Brain microvascular endothelial cell (primary cell): ENCODE measurements around the gene PTDSS2.

Experiments used
- DNase-seq: peaks from one replicate; pipeline ENCODE4 v3.0.0-alpha.2; 2020
- H3K27ac ChIP-seq: fragments of 250-450 bp; sonication (Bioruptor Pico); 2 replicates; pipeline ENCODE4 v1.5.1; 2020; ENCODE audit warnings: mild to moderate bottlenecking, moderate library complexity
- H3K27me3 ChIP-seq: fragments of 250-450 bp; sonication (Bioruptor Pico); replicated peaks from 2 replicates; pipeline ENCODE4 v1.5.1; 2020; ENCODE audit warnings: mild to moderate bottlenecking
- H3K36me3 ChIP-seq: fragments of 250-450 bp; sonication (Bioruptor Pico); replicated peaks from 2 replicates; pipeline ENCODE4 v1.5.1; 2020; ENCODE audit warnings: mild to moderate bottlenecking
- H3K4me3 ChIP-seq: 2 replicates; pipeline ENCODE4 v1.5.1; 2011; ENCODE audit warnings: low read depth, mild to moderate bottlenecking, control low read depth, low read length, moderate library complexity
- in situ Hi-C: cut with HindIII; loops from 2 replicates; pipeline ENCODE4 v1.10.0; 2017; ENCODE audit warnings: low sequenced_read_pairs, low pct_ligation_motif_present
- TF ChIP-seq, protein P1 (sequence below): IDR thresholded peaks from 2 replicates; pipeline ENCODE4 v1.5.1; 2011; ENCODE audit warnings: low read depth, mild to moderate bottlenecking, moderate library complexity, low read length, control low read depth, inconsistent platforms; ENCODE audit errors: missing control alignments

Gene PTDSS2

DNA sequence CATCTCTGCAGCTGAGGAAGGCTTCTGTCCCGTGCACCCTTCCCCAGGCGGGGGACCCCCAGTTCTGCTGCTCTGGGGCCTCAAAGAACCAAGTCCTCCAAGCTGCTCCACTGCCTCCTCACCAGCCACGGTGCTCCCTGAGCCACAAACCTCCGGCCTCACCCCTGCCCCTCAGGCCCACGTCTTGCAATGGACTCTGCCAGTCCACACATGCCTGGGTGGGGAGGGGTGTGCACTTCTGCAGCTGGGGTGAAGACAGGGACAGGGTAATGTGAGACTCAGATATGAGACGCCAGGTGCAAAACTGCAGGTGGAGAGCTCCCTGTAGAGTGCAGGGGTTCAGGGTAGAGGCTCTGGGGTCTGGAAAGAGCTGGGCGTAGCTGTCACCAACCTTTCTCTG lies 3.2 kb upstream of the PTDSS2 start:
- DNase-seq = no peak
- in situ Hi-C loops = no loop called here
- Histone ChIP-seq H3K27me3 (no peaks in the 10 kb centered on the region), H3K27ac (no peak overlapping the region), H3K4me3 (no peak overlapping the region), H3K36me3 (no peaks in the 10 kb centered on the region)
- TF ChIP-seq, protein P1, sequence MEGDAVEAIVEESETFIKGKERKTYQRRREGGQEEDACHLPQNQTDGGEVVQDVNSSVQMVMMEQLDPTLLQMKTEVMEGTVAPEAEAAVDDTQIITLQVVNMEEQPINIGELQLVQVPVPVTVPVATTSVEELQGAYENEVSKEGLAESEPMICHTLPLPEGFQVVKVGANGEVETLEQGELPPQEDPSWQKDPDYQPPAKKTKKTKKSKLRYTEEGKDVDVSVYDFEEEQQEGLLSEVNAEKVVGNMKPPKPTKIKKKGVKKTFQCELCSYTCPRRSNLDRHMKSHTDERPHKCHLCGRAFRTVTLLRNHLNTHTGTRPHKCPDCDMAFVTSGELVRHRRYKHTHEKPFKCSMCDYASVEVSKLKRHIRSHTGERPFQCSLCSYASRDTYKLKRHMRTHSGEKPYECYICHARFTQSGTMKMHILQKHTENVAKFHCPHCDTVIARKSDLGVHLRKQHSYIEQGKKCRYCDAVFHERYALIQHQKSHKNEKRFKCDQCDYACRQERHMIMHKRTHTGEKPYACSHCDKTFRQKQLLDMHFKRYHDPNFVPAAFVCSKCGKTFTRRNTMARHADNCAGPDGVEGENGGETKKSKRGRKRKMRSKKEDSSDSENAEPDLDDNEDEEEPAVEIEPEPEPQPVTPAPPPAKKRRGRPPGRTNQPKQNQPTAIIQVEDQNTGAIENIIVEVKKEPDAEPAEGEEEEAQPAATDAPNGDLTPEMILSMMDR = no peak

DNA sequence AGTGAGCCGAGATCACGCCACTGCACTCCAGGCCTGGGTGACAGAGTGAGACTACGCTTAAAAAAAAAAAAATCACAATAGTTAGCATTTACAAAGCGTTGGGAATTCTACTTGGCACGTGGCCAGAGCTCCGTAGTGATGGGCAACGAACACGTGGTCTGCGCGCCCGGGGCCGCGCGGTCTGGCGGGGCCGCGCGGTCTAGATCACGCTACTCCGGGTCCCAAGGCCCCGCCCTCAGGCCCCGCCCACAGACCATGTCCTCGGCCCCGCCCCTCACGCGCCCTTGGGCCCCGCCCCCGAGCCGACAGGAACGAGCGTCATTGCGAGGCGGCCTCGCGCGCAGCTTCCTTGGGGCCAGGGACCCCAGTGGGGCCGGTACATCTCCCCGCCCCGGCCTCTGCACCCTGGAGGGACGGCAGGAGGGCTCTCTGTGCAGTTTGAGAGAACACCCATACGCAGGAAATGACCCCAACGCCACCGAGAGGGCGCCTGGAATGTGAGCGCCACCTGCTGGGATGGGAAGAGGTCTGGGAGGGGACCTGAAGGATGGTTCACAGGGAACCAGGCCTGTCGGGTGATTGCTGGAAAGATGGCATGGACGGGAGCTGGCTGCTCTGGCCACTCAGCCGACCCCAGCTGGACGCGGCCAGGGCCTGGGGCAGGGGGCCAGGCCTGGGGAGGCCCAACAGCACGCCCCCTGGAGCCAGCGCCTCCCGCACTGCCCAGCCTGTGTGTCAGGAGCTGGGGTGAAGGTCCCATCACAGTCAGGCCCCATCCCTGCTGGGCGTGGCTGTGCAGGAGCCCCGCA lies 2.0 kb upstream of the PTDSS2 start:
- in situ Hi-C loops = no loop called here
- H3K27me3 ChIP-seq = no peaks in the 10 kb centered on the region
- H3K27ac ChIP-seq = peak overlapping the region; percentile 90
- peak overlapping the region; percentile 73 for H3K4me3 ChIP-seq
- DNase-seq = peak; percentile 87
- peaks cover 2% of the 10 kb centered on the region for H3K36me3 ChIP-seq
- TF ChIP-seq, protein P1 = peak; percentile 90

DNA sequence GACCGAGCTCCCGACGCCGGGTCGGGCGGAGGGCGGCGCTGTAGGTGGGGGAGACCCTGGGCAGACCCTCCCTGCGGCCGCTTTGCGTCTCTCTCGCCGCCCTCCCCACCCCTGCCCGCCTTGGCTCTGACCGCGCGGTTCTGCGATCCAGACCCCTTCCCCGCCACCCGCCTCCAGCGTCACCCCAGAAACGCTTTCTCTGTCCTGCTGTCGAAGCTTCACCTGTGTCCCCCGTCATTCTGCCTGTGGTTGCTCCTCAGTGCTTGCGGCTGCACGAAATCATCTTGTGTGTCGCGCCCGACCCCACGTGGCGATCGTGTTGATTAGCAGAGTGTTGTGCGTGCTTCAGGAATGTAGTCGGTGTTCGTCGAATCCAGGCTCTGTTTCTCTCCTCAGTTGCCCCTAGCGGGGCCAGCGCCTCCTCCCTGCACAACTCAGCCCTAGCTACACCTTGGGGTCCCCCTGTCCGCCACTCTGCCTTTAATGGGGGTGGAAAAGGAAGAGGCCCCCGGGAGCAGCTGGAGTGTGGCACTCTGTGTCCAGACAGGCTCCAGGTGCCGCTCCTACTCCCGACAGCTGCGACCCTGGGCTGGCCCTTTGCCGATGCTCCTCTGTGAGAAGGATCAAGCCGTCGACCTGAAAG lies 851 bp downstream of the PTDSS2 start:
- in situ Hi-C loops = no loop called here
- TF ChIP-seq, protein P1 = peak; percentile 25
- Histone ChIP-seq H3K4me3 (peak overlapping the region; percentile 75), H3K27me3 (no peaks in the 10 kb centered on the region), H3K36me3 (peaks cover 6% of the 10 kb centered on the region), H3K27ac (peak overlapping the region; percentile 85)
- DNase-seq = peak; percentile 60

DNA sequence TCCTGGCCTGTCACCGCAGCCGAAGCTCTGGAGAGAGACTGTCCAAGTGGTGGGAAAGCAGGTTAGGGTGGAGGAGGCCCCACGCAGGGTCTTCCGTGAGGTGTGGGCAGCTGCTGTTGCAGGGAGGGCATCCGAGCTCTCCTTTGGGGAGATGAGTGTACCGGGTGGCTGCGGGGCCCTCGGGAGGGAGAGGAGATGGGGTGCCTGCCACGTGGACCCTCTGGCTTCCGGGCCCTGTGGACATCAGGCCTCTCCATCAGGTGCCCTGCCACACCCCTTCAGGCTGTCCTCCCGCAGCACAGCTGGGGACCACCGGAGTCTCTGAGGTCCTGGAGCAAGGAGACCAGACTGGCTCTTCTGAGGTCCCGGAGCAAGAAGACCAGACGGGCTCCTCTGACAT lies 1.7 kb downstream of the PTDSS2 start:
- in situ Hi-C loops = no loop called here
- TF ChIP-seq, protein P1 = no peak
- H3K4me3 ChIP-seq = peak overlapping the region; percentile 75
- H3K27ac ChIP-seq = no peak overlapping the region
- peaks cover 6% of the 10 kb centered on the region for H3K36me3 ChIP-seq
- no peaks in the 10 kb centered on the region for H3K27me3 ChIP-seq
- DNase-seq = no peak

DNA sequence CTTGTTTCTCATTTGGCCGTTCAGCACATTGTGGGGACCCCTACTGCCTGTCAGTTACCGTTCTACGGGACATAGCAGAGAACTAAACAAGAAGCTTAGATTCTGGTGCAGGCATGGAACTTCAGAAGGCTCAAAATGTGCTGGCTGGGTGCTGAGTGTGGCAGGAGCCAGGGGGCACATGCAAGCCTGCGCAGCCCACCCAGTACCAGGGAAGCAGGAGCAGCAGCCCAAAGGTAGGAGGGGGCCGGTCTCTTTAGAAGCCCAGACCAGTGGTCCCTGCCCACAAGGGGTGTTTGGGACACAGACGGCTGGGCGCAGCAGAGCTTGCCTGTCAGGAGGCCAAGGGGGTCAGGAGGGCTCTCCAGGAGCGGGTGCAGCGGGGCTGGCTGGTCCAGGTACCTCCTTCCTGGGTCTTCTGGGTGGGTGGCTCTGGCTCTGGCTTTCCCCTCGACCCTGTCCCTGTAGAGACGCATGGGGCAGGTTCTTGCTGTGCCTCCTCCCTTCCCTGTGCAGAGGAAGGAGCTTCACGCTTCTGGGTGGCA lies 2.2 kb downstream of the PTDSS2 start:
- Histone ChIP-seq H3K27me3 (no peaks in the 10 kb centered on the region), H3K27ac (no peak overlapping the region), H3K4me3 (no peak overlapping the region), H3K36me3 (peaks cover 6% of the 10 kb centered on the region)
- in situ Hi-C loops = no loop called here
- TF ChIP-seq, protein P1 = no peak
- no peak for DNase-seq
